GM21447 (cell line): ENCODE measurements around the gene KCTD11.

ENCODE experiments used
- ATAC-seq: cut with Tn5 transposase; IDR thresholded peaks from one replicate; pipeline ENCODE4 v1.9.1; 2021; ENCODE audit not compliant: unreplicated experiment

The KCTD11 gene

DNA sequence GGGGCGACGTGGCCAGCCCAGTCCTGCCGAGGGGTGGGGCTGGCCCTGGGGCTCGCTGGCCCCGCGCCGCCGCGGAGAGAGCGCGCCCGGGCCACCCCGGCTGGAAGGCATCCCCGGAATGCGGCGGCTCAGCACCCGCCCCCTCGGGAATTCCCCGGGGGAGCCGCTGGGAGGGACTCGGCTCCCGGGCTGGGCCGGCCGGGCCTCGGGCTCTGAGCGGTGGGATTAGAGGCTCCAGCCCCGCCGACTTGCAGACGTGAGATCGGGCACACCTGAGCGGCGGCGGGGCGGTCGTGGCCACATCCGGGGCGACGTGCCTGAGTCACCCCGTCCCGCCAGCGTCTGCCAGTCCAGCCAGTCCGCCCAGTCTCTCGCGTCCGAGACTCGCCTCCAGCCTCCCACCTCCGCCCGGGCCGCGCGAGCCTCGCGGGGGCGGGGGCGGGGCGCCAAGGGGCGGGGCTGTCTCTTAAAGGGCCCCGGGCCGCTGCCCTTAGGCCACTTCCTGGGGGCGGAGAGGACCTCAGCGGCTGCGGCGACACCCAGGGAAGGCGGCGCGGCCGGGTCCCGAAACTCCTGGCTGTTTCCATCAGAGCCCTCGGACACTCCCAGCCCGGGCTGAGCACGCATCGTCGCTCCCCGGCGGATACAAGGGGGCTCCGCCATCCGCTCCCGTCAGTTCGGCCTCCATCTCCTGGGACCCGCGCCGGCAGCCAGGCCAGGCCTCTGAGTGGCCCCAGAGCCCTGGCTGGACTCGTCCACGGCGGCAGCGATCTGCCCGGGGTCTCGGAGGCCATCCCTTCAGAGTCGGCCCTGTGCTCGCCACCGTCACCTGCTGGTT lies at the start of gene KCTD11:
Gene KCTD11, plus strand, starts transcription at position 498 of the 838 bp plus-strand sequence.
- peak; percentile 54 for ATAC-seq

DNA sequence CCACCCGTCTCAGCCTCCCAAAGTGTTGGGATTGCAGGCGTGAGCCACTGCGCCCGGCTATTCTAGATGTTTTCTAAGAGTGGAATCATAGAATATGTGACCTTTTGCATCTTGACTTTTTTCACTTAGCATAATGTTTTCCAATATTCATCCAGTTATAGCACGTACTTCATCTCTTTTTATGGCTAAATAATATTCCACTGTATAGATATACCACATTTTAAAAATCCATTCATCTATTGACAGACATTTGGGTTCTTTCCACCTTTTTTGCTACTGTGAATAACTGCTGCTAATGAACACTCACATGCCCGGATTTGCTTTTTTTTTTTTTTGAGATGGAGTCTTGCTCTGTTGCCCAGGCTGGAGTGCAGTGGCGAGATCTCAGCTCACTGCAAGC lies 47.8 kb upstream of the KCTD11 start:
- no peak for ATAC-seq

DNA sequence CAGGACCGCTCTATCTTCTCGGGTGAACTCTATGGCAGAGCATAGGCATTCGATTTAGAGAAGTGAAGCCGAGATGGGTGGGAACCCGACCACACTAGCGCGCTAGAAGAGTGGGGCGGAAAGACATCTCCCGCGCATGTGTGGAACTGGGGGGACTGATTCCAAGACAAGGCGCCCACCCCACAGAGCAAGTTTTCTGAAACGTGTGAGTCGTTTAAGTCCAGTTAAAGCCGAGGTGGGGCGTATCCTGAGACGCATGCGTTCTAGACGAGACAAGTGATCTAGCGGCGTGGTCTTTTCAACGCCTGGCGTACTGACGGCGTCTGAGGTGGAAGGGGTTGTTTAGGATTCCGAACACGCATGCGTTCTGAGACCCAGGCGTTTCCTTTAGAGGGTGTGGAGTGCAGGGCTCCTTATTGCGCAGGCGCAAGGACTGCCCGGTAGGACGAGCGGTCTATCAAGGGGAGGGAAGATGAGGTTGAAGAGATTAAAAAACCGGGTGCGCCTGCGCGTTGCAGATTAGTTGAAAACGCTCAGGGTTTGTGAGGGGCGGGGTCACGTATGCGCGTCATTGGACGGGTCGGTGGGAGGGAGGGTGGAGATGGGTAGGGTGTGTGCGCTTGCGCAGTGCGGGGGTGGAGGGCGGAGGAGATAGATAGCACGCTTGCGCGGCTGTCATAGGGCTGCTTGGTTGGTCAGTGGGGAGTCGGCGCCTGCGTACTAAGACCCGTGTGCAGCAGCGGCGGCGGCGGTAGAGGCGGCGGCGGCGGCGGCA lies 44.9 kb upstream of the KCTD11 start, which contains the start of gene EIF5A:
Gene EIF5A, plus strand, starts transcription at position 718 of the 775 bp plus-strand sequence. CDS start 2,008 bp downstream, outside the sequence.
- ATAC-seq, result peak; percentile 66

DNA sequence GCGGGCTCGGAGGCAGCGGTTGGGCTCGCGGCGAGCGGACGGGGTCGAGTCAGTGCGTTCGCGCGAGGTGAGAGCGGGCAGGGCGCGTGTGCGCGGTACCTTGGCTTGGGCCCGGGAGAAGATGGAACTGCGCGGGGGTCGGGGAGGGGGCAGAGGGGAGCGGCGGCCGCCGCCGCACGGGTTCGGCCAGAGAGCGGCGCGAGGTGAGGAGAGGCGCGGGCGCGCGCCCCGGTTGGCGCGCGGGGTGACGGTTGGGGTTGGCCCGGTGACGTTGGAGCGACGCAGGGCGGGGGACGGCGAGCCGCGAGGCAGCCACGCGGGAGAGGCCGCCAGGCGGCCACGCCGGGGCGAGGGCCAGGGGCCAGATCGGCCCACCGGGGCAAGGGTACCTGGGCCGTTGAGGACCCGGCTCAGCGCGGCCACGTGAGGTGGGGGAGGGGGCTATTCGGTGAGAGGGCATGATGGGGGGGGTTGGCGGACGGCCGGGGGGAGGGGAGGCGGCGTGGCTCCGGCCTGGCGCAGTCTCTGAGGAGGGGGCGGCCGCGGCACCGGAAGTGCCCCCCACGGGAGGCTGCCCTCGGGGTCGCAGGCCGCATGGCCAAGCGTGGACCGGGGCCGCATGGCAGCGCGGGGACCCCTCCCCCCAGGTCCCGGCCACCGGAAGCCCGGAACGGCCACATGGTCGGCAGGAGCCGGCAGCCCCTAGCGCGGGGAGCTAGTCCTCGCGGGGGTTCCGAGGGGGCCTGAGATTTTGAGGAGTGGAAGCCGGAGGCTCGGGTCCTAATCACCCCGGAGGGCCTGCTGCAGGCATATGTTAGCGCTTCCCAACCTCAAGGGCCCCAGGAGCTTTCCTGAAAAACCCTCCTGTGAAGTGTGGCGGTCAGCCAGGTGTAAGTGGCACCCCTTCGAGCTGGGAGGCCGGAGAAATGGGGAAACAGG lies 44.0 kb upstream of the KCTD11 start:
- no peak for ATAC-seq

DNA sequence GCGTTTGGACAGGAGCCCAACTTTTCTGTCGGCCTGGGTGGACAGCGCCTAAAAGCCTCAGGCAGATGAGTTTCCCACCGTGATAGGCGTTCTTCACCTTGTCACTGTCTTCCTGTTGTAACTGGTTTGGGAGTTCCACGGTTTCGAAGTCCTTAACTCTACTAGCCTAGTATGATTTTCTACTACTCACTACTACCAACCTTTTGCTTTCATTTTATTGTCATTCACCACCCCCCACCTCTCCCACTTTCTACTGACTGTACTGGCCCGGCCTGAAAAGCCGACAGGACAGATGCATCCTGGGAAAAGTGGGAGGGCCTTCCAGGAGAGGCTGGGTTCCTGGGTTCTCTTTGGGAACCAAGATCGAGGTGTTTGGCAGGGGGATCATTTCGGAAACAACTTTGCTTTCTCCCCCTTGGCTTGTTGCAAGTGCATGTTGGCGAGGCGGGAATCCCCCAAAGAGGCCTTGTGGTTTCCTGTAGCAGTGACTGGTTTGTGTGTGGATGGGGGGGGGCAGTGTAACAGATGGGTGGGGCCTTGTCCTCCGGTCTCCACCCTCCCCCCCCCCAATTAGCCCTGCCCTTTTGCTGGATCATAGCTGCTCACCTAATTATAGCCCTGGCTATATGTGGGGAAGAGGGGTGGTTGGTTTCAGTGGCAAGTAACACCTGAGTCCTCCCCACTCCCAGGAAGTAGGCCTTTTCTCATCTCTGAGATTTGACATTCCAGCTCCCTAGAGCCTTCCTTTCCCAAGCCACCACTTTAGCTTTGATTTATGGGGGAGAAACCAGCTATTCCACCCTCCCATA lies 43.1 kb upstream of the KCTD11 start:
- ATAC-seq, result no peak

DNA sequence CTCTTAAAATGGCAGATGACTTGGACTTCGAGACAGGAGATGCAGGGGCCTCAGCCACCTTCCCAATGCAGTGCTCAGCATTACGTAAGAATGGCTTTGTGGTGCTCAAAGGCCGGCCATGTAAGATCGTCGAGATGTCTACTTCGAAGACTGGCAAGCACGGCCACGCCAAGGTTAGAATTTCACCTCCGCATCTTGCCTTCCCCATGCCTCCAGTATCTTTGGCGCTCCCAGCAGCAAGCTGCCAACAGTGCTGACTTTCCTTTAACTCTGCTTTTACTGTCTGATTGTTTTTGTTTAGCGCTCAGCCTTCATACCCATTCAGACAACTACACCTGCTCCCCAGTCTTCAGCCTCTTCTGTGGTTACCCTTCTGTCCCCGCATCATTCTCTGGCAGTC lies 42.3 kb upstream of the KCTD11 start:
- no peak for ATAC-seq

DNA sequence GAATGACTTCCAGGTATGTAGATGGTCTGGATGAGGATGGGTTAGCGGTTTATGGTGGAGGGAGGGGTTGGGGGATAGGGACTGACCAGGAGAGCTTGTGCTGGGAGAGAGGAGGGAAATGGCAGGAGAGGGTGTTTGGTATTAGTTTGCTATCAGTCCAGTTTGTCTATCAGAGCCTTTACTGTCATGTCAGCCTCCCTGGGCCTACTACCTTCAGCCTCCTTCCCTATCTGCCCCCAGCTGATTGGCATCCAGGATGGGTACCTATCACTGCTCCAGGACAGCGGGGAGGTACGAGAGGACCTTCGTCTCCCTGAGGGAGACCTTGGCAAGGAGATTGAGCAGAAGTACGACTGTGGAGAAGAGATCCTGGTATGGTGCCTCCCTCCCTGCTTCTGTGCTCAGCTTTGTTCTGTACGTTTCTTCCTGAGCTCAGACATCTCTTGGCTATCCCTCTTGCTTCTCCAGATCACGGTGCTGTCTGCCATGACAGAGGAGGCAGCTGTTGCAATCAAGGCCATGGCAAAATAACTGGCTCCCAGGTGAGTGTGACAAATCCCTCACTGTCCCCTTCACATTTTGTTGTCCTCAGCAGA lies 40.8 kb upstream of the KCTD11 start:
- no peak for ATAC-seq

DNA sequence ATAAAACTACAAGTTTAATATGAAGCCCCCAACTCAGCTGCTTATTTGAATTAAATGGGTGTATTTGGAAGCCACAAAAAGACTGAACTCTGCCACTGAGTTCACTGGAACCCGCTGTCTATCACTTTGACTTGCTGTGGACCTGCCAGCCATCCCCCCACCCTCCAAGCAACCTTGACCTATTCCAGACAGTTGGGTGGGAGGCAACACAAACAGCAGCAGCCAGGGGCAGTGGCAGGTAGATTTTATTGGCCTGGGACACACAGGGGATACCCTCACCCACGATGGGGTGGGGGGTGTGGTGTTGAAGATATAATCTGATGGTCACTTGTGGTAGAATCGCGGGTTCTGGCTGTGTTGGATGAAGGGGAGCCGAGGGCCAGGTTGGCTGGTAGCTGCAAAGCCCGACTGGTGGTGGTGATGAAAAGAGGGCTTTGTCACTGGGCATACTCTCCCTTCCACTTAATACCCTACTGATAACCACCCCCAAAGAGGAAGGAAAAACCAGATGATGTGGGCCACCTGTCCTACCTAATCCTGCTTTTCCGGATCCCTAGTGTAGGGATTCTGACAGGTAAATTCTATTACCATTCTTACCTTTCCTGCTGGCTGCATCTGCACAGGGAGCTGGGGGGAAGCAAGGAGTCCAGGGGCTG lies 39.4 kb upstream of the KCTD11 start:
- ATAC-seq, result no peak

DNA sequence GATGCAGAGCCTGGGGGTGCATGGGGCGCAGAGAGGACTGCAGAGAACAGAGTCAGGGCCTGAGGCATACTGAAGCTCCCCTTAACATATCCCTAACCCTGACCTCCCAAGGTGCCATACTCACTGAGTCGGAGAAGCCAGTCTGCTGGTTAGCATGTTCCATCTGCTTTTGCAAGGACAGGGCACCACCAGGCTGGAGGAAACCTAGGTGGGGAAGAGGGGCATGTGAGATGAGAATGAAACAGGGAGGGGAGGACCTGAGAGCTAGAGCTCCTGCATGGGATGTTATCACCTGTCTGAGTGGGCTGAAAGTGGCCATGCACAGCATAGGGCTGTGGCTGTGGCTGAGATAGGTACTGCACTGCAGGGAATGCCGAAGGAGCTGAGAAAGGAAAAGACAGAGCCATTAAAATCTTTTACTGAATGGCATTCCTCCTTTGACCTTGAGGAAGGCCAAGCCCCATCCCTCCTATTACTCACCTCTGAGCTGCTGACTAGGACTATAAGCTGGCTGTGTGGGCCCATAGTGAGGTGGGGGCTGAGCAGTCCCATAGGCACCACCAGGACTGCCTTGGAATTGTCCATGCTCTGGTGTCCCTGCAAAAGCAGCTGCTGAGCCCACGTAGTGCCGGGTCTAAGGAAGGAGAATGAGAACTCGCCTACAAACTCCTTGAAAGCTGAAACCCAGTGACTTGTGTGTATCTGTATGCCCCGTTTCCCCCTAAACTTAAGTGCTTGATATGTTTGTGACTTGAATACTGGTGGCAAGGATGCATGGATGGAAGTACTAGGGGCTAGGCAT lies 38.7 kb upstream of the KCTD11 start:
- ATAC-seq, result no peak

DNA sequence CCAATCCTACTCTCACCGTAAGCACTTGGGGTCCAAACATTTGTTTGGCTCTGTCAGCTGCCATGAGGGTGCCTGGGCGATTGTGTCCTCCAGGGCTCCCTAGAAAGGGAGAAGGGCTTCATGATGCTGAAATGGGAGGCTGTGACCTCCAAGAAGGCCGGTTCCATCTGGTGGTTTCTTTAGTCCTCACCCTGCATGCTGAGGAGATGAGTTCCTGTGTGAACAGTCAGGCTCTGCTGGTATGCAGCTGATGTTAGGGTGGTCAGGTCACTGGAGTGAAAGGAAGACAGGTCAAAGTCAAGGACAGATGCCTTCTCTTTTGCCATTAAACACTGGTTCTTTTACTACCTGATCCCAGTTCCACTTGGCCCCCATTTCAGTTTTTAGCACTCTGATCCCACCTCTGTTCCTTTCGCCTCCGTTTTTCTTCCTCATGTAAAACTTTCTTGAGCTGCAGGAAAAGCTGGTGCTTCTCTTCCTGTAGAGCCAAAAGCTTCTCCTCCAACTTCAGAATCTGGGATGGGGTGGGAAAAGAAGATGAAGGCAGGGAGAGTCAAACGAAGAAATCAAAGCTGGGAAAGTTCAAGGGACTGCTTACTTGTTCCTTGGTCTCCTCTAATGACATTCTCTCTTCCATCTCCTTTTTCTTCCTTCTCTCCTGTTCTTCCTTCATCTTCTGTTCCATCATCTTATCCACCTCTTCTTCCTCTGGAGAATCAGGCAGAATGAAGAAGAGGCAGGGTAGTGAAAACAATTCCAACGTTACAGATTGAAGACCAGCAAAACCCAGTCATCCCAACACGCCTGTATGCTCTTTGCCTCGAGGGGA lies 37.9 kb upstream of the KCTD11 start:
- ATAC-seq, result no peak

DNA sequence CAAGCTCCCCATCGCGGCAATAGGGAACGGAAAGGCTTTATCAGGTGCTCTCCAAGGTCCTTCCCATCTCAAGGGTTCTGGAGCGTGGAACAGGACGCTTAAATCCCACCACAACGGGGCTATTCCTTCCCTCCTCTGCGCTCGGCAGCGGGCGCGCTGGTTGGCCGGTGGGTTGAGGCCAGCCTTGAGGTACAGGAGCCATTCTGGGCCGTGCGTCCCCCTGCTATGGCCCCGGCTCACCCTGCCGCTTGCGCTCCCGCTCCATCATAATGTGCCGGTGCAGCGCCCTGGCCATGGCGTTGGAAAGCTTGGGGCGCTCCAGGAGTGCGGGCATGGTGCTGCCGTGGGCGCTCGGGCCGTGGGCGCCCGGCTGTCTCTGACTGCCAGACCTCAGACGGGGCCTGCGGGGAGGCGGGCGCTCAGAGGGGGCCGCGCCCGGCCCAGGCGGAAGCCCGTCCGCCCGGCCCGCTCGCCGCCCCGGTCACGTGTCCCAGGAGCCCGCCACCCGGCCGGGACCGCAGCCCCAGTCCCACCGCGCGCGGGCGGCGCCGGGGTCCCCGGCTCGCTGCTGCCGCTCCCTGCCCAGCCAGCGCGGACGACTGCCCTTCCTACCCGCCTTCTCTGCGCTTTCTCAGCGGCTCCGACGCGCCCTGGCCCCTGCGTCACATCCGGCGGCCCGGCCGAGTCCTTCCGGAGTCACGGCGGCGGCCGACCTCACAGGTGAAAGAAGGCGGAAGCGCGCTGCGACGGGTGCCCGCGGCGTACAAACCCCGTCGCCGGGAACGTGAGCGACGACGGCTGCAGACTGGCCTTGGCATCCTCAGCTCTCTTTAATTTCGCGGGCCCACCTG lies 37.0 kb upstream of the KCTD11 start, which contains the start of gene GPS2:
Gene GPS2, minus strand, starts transcription at position 642 of the 851 bp plus-strand sequence. Its CDS starts 308 bp downstream, at position 334.
- ATAC-seq, result peak; percentile 71

DNA sequence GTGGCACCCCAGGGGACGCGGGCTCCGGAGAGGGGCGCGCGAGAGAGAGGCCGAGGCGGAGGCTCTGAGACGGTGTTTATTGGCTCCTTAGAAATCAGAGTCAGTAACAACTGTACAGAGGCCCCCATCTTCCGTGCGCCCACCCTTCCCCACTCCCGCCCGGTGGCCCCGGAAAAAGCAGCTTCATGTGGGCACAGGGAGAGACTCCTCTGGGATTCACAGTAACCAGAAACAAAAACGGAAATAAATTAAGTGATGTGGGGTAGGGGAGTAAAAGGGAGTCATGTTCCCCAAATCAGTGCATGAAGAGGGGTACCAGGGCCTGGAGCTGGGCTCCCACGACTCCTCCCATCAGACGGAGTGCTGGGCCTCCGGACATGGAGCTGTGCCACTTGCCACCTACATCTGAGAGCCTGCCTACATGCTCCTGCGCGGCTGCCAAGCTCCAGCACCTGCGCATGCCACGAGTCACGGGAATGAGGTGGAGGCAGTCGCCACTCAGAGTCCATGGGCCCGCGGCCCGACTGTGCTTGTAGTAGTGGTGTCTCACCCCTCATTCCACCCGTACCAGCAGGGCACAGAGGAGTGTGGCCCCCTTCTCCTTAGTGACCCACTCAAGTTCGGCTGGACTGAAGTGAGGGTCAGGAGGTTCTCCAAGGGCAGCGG lies 36.3 kb upstream of the KCTD11 start:
- ATAC-seq, result no peak

DNA sequence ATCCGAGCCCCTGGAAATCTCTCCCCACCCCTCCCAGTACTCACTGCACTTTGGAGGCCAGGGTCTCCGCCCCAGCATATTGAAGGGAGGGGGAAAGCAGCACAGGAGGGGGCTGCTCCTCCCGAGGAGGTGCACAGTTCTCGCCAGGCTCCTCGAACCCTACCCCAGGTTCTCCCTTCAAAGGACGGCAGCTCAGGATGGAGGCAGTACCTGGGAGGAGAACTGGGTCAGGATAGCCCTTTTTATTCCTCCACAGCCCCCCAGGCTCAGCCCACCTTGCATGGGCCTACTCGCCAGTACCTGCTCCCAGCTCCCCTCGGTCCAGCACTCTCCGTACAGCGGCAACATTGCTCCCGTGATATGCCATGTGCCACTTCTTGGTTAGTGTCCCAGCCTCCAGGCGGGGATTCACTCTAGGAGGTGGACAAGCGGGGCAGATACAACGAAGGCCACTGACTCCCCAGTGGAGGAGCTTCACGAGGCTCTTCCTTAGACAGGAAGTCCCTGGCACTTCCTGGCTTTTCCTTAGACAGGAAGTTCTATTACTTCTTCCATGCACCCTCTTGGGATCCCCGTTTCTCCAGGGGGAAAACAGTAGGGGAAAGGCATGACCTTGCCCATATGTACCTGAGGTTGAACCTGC lies 34.7 kb upstream of the KCTD11 start:
- no peak for ATAC-seq

DNA sequence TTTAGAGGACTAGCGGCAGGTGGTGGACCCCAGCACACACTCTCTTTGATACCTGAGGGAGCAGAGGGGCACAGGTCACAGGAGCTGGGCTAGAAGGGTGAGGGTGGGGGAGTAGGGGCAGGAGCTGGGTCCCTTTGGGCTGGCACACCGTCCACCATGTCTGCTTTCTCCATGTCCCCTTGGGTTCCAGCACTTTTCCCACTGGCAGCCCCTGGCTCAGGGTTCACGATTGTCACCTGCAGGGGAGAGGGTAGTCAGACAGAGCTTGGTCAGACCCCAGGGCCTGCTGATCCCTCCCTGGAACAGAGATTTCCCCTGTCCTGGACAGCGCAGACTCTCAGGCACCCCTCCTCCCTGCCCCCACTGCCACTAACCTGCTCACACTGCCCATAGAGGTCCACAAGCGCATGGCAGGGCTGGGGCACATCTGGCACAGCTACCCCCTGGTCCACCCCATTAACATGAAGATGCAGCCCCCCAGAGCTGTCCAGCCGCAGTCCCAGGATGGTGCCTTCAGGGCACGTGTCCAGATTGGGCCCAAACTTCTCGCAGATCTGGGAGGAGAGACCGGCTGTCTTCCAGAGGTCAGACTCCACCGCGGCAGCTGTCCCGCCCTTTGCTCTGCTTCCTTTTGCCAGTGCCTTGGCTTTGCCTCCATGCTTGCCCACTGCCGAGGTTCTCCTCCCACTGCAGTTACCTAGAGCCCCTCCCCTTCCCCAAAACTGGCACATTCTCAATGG lies 33.7 kb upstream of the KCTD11 start:
- no peak for ATAC-seq

DNA sequence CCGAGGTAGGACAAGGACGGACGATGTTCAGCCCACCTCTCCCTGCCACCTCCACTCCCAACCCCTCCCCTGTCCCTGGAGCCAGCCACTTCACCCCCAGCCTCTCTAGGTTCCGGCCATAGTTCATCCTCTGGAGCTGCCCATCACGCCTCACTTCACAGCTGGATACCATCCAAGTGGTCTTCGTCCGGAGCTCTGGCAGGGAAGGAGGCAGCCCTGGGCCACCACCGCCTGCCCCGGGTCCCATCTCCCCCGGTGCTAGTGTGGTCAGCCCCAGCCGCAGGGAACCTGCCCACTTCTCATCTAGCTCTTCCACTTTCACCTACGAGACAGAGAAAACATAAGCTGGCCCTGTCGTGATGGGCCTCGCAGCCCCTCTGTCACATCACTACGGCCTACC lies 30.5 kb upstream of the KCTD11 start:
- ATAC-seq, result no peak
